GM23338 (cell line): ENCODE measurements around the gene ERVK3-1. TPM values are rescaled to one million over a fixed set of nuclear protein-coding genes. Genes with fewer than 3 reads are reported as not detected.

Experiments used
- ATAC-seq: fragments of 200-7000 bp; cut with Tn5 transposase; 3 replicates; pipeline ENCODE4 v1.9.1; 2020
- DNase-seq: peaks from one replicate; pipeline ENCODE4 v3.0.0-alpha.2; 2015; ENCODE audit warnings: low spot score
- H2AFZ ChIP-seq: fragments of 200-600 bp; sonication (generic); 2 replicates; pipeline ENCODE4 v1.8.0; 2016; ENCODE audit warnings: antibody characterized with exemption, mild to moderate bottlenecking, moderate library complexity
- H3F3A ChIP-seq: fragments of 200-600 bp; sonication (generic); replicated peaks from 2 replicates; pipeline ENCODE4 v1.8.0; 2017; ENCODE audit warnings: antibody characterized with exemption, mixed run types, low read depth
- H3K27ac ChIP-seq: fragments of 200-600 bp; sonication (generic); 2 replicates; pipeline ENCODE4 v1.6.1; 2016; ENCODE audit warnings: low read depth
- H3K27me3 ChIP-seq: fragments of 200-600 bp; sonication (generic); 2 replicates; pipeline ENCODE4 v1.8.0; 2016; ENCODE audit warnings: mild to moderate bottlenecking, mixed run types, moderate library complexity; ENCODE audit not compliant: insufficient read depth
- H3K36me3 ChIP-seq: fragments of 200-600 bp; sonication (generic); 2 replicates; pipeline ENCODE4 v1.8.0; 2016; ENCODE audit warnings: mild to moderate bottlenecking; ENCODE audit not compliant: insufficient read depth
- H3K4me1 ChIP-seq: fragments of 200-600 bp; sonication (generic); 2 replicates; pipeline ENCODE4 v1.8.0; 2016; ENCODE audit warnings: mild to moderate bottlenecking, moderate library complexity; ENCODE audit not compliant: insufficient read depth
- H3K4me2 ChIP-seq: fragments of 200-600 bp; sonication (generic); 2 replicates; pipeline ENCODE4 v1.7.1; 2017; ENCODE audit warnings: mixed run types
- H3K4me3 ChIP-seq: fragments of 200-600 bp; sonication (generic); 2 replicates; pipeline ENCODE4 v1.6.1; 2016; ENCODE audit warnings: mixed run types
- H3K79me2 ChIP-seq: fragments of 200-600 bp; sonication (generic); replicated peaks from 2 replicates; pipeline ENCODE4 v1.8.0; 2017; ENCODE audit warnings: mild to moderate bottlenecking; ENCODE audit not compliant: insufficient read depth
- H3K9me2 ChIP-seq: fragments of 200-600 bp; sonication (generic); 2 replicates; pipeline ENCODE4 v1.8.0; 2017; ENCODE audit not compliant: insufficient read depth
- H4K20me1 ChIP-seq: fragments of 200-600 bp; sonication (generic); replicated peaks from 2 replicates; pipeline ENCODE4 v1.8.0; 2017; ENCODE audit warnings: mild to moderate bottlenecking; ENCODE audit not compliant: insufficient read depth
- H3K27ac Mint-ChIP-seq: 2 replicates; pipeline ENCODE4 v1.8.0; 2020; ENCODE audit warnings: inconsistent platforms, mild to moderate bottlenecking, moderate library complexity, mixed read lengths
- H3K27me3 Mint-ChIP-seq: 3 replicates; pipeline ENCODE4 v1.8.0; 2022; ENCODE audit warnings: low read depth, mild to moderate bottlenecking, moderate library complexity, mixed read lengths, inconsistent platforms; ENCODE audit not compliant: insufficient read depth, poor library complexity
- H3K36me3 Mint-ChIP-seq: 3 replicates; pipeline ENCODE4 v1.8.0; 2021; ENCODE audit warnings: low read depth, mild to moderate bottlenecking, inconsistent platforms, moderate library complexity, mixed read lengths
- H3K4me1 Mint-ChIP-seq: 3 replicates; pipeline ENCODE4 v1.8.0; 2020; ENCODE audit warnings: mild to moderate bottlenecking, inconsistent platforms, mixed read lengths
- H3K4me3 Mint-ChIP-seq: 3 replicates; pipeline ENCODE4 v1.8.0; 2021; ENCODE audit warnings: moderate library complexity, mild to moderate bottlenecking, inconsistent platforms, mixed read lengths
- H3K9me3 Mint-ChIP-seq: 3 replicates; pipeline ENCODE4 v1.8.0; 2020; ENCODE audit warnings: moderate library complexity, mild to moderate bottlenecking, inconsistent platforms, mixed read lengths
- CREB1 ChIP-seq: fragments of 250-450 bp; sonication (Bioruptor Pico); IDR thresholded peaks from 2 replicates; pipeline ENCODE4 v1.5.0; 2020; ENCODE audit warnings: low read depth, mild to moderate bottlenecking, moderate library complexity
- EZH2phosphoT487 ChIP-seq: fragments of 200-600 bp; sonication (generic); IDR thresholded peaks from one replicate; pipeline ENCODE4 v1.8.1; 2018; ENCODE audit warnings: antibody characterized with exemption; ENCODE audit not compliant: unreplicated experiment
- NANOG ChIP-seq: IDR thresholded peaks from 2 replicates; pipeline ENCODE4 v1.6.1; 2016; ENCODE audit warnings: antibody characterized with exemption, borderline replicate concordance
- POLR2AphosphoS5 ChIP-seq: IDR thresholded peaks from 2 replicates; pipeline ENCODE4 v1.6.1; 2016; ENCODE audit warnings: antibody characterized with exemption, low read depth
- REST ChIP-seq: IDR thresholded peaks from one replicate; pipeline ENCODE4 v1.6.1; 2018; ENCODE audit warnings: antibody characterized with exemption; ENCODE audit not compliant: unreplicated experiment
- STAT1 ChIP-seq: IDR thresholded peaks from one replicate; pipeline ENCODE4 v1.6.1; 2016; ENCODE audit warnings: antibody characterized with exemption; ENCODE audit not compliant: unreplicated experiment
- ZNF462 ChIP-seq: fragments of 250-450 bp; sonication (Bioruptor Pico); IDR thresholded peaks from 2 replicates; pipeline ENCODE4 v1.5.0; 2020; ENCODE audit warnings: mild to moderate bottlenecking, moderate library complexity
- polyA plus RNA-seq: library from polyadenylated mRNA; unstranded; fragments of >200 nt; fragmentation: Nextera tagmentation; extraction: Ambion mirVana; gene quantifications from 2 replicates; pipeline ENCODE4 v1.2.1, GENCODE V29; 2016
- total RNA-seq: library from RNA; depleted of rRNA; stranded (reverse); fragments of >200 nt; shearing (Covaris generic); gene quantifications from 2 replicates; pipeline ENCODE4 v1.2.3, GENCODE V29; 2014

The ERVK3-1 gene
- total and polyA plus RNA-seq, 2 experiments from 2014 or later: 34.4 to 66.2 TPM

- H3K9me3 Mint-ChIP-seq: peaks cover 2% of the 10 kb centered on the region; the same call in 2 of the 3 replicates
- H3K79me2 ChIP-seq: peaks cover 50% of the 10 kb centered on the region
These were observed 9.1 kb upstream of the ERVK3-1 start for GRCh38 chr19:58296104-58296503.

GRCh38 chr19:58300620-58301019 is 4.6 kb upstream of the ERVK3-1 start:
- Histone ChIP-seq H4K20me1 (peaks cover 40% of the 10 kb centered on the region), H3K79me2 (peaks cover 32% of the 10 kb centered on the region), H3K4me3 (no peak overlapping the region), H3K4me2 (no peak overlapping the region), H3K9me2 (no peaks in the 10 kb centered on the region), H3K4me1 (no peaks in the 10 kb centered on the region; the same call in 1 of the 2 replicates), H3K36me3 (peaks cover 19% of the 10 kb centered on the region), H2AFZ (no peak overlapping the region), H3F3A (peaks cover 8% of the 10 kb centered on the region; the same call in 1 of the 2 replicates), H3K27me3 (no peaks in the 10 kb centered on the region), H3K27ac (no peak overlapping the region)
- Mint-ChIP-seq H3K9me3 (no peaks in the 10 kb centered on the region; the same call in 2 of the 3 replicates), H3K27ac (no peak overlapping the region), H3K4me1 (peaks cover 6% of the 10 kb centered on the region; the same call in 1 of the 3 replicates), H3K36me3 (peaks cover 52% of the 10 kb centered on the region), H3K27me3 (peaks cover 3% of the 10 kb centered on the region), H3K4me3 (no peak overlapping the region)
- no peak for DNase-seq
- ATAC-seq: no peak
- TF ChIP-seq CREB1 (CRISPR knock-in tag) (no peak), REST (peak; percentile 52)

More at GRCh38 chr19:58296104-58296503, 9.1 kb upstream of the ERVK3-1 start:
- Histone ChIP-seq H4K20me1 (peaks cover 20% of the 10 kb centered on the region), H3K4me3 (no peak overlapping the region), H3K27me3 (no peaks in the 10 kb centered on the region), H3F3A (peaks cover 4% of the 10 kb centered on the region; the same call in 1 of the 2 replicates), H3K27ac (no peak overlapping the region), H2AFZ (no peak overlapping the region), H3K9me2 (no peaks in the 10 kb centered on the region), H3K4me2 (no peak overlapping the region), H3K36me3 (peaks cover 55% of the 10 kb centered on the region), H3K4me1 (no peaks in the 10 kb centered on the region)
- TF ChIP-seq POLR2AphosphoS5 (no peak), EZH2phosphoT487 (no peak)
- no peak for DNase-seq
- ATAC-seq: no peak
- peaks cover 2% of the 10 kb centered on the region for H3K27me3 Mint-ChIP-seq
- no peak overlapping the region for H3K4me3 Mint-ChIP-seq
- peaks cover 86% of the 10 kb centered on the region for H3K36me3 Mint-ChIP-seq
- H3K27ac Mint-ChIP-seq: no peak overlapping the region; the same call in 1 of the 2 replicates
- no peaks in the 10 kb centered on the region for H3K4me1 Mint-ChIP-seq

- H3K36me3 ChIP-seq: 0 out of 2 replicates have a peak, but pooled peaks cover 3% of the 10 kb centered on the region
- peaks cover 31% of the 10 kb centered on the region for H4K20me1 ChIP-seq
- no peaks in the 10 kb centered on the region for H3K9me2 ChIP-seq
- Mint-ChIP-seq H3K27ac (no peak overlapping the region), H3K4me3 (peak overlapping the region; percentile 97), H3K27me3 (peaks cover 3% of the 10 kb centered on the region), H3K36me3 (peaks cover 52% of the 10 kb centered on the region), H3K4me1 (peaks cover 13% of the 10 kb centered on the region; the same call in 2 of the 3 replicates), H3K9me3 (no peaks in the 10 kb centered on the region)
- H3K27me3 ChIP-seq: no peaks in the 10 kb centered on the region
- H3K4me3 ChIP-seq: peak overlapping the region; percentile 71
- peaks cover 6% of the 10 kb centered on the region; the same call in 1 of the 2 replicates for H3K4me1 ChIP-seq
- H3K27ac ChIP-seq: no peak overlapping the region
- no peak overlapping the region for H2AFZ ChIP-seq
- H3K4me2 ChIP-seq: peak overlapping the region; percentile 65
- peaks cover 20% of the 10 kb centered on the region for H3K79me2 ChIP-seq
- H3F3A ChIP-seq: peaks cover 12% of the 10 kb centered on the region; the same call in 1 of the 2 replicates
- peak; percentile 36 for DNase-seq
- ATAC-seq: peak; percentile 13
- TF ChIP-seq ZNF462 (CRISPR knock-in tag): no peak
- TF ChIP-seq STAT1: no peak
- TF ChIP-seq NANOG: no peak
These were observed 922 bp upstream of the ERVK3-1 start for GRCh38 chr19:58304255-58304654.
